ENCODE measurements around the gene FAM32A. TPM values are rescaled to one million over a fixed set of nuclear protein-coding genes. Genes with fewer than 3 reads are reported as not detected.

FAM32A gene
- total and polyA plus RNA-seq, 12 donors = 68.1 to 159 (median 89.8) TPM

DNA sequence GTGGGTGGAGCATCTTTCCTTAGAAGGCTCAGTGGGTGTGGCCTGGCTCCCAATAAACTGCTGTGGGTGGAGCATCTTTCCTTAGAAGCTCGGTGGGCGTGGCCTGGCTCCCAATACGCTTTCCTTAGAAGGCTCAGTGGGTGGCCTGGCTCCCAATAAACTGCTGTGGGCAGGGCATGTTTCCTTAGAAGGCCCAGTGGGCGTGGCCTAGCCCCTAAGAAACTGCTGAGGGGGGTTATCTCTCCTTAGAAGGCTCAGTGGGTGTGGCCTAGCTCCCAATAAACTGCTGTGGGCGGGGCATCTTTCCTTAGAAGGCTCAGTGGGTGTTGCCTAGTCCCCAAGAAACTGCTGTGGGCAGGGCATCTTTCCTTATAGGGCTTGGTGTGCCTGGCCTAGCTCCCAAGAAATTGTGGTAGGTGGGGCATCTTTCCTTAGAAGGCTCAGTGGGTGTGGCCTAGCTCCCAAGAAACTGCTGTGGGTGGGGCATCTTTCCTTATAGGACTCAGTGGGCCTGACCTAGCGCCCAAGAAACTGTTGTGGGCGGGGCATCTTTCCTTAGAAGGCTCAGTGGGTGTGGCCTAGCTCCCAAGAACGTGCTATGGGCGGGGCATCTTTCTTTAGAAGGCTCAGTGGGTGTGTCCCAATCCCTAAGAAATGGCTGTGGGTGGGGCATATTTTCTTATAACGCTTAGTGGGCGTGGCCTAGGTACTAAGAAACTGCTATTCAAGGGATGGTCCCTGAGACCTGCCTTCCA lies 31.5 kb upstream of the FAM32A start:
- H3K9me3 ChIP-seq (replicated peaks in 1 of 3) = no peaks in the 10 kb centered on the region
- DNase-seq = no peak

GRCh38 chr19:16154557-16154956 lies 30.7 kb upstream of the FAM32A start:
- intact Hi-C loops (cut with DNase I) = no loop called here
- Histone ChIP-seq H3K9me3 (replicated peaks in 1 of 3) (no peaks in the 10 kb centered on the region), H3K4me3 (no peak overlapping the region), H3K27me3 (no peaks in the 10 kb centered on the region), H3K36me3 (replicated peaks in 1 of 2) (no peaks in the 10 kb centered on the region), H3K4me1 (replicated peaks in 1 of 2) (no peaks in the 10 kb centered on the region), H3K27ac (no peak overlapping the region)
- TF ChIP-seq, protein P1, sequence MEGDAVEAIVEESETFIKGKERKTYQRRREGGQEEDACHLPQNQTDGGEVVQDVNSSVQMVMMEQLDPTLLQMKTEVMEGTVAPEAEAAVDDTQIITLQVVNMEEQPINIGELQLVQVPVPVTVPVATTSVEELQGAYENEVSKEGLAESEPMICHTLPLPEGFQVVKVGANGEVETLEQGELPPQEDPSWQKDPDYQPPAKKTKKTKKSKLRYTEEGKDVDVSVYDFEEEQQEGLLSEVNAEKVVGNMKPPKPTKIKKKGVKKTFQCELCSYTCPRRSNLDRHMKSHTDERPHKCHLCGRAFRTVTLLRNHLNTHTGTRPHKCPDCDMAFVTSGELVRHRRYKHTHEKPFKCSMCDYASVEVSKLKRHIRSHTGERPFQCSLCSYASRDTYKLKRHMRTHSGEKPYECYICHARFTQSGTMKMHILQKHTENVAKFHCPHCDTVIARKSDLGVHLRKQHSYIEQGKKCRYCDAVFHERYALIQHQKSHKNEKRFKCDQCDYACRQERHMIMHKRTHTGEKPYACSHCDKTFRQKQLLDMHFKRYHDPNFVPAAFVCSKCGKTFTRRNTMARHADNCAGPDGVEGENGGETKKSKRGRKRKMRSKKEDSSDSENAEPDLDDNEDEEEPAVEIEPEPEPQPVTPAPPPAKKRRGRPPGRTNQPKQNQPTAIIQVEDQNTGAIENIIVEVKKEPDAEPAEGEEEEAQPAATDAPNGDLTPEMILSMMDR (IDR thresholded peaks at IDR 0.05) = no peak
- TF ChIP-seq POLR2A (IDR thresholded peaks at IDR 0.05) = no peak
- WGBS, 4 donors = 93 to 95% (median 94%) methylated on average over 8 of the region's 8 CpGs
- no peak for DNase-seq

More for the DNA sequence above, 31.5 kb upstream of the FAM32A start:
- Histone ChIP-seq H3K36me3 (replicated peaks in 1 of 2) (no peaks in the 10 kb centered on the region), H3K27me3 (no peaks in the 10 kb centered on the region), H3K4me1 (replicated peaks in 1 of 2) (no peaks in the 10 kb centered on the region), H3K27ac (no peak overlapping the region), H3K4me3 (no peak overlapping the region)
- TF ChIP-seq POLR2A (IDR thresholded peaks at IDR 0.05) = no peak
- TF ChIP-seq, protein P1 (IDR thresholded peaks at IDR 0.05) = no peak
- intact Hi-C loops (cut with DNase I) = no loop called here
- WGBS, 4 donors = 82 to 87% (median 84%) methylated on average over 5 to 11 of the region's 11 CpGs

- no peak for DNase-seq
- WGBS, 4 donors = 88 to 100% (median 96%) methylated on average over 1 of the region's 1 CpG
- H3K27ac ChIP-seq = no peak overlapping the region
- intact Hi-C loops (cut with DNase I) = no loop called here
- no peaks in the 10 kb centered on the region for H3K4me1 ChIP-seq (replicated peaks in 1 of 2)
- H3K4me3 ChIP-seq = no peak overlapping the region
- no peaks in the 10 kb centered on the region for H3K36me3 ChIP-seq (replicated peaks in 1 of 2)
- no peaks in the 10 kb centered on the region for H3K9me3 ChIP-seq (replicated peaks in 1 of 3)
- no peaks in the 10 kb centered on the region for H3K27me3 ChIP-seq
- TF ChIP-seq, protein P1 (IDR thresholded peaks at IDR 0.05) = no peak
- TF ChIP-seq POLR2A (IDR thresholded peaks at IDR 0.05) = no peak
These were observed 30.1 kb upstream of the FAM32A start for GRCh38 chr19:16155128-16155527.

DNA sequence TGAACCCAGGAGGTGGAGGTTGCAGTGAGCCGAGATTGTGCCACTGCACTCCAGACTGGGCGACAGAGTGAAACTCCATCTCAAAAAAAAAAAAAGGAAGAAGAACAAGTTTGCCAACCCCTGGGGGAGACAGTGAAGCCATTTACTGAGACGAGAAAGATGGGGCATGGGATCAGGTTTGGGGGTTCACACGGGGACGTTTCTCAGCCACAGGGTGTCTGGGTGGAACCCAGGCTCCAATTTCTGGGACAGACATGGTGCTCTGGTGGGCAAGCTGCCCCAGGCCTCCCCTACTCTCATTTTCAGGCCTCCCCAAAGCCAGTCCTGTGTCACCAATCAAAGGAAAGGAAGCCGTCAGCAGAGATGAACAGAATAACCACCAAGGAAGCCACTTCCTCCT lies 28.3 kb upstream of the FAM32A start:
- TF ChIP-seq POLR2A (IDR thresholded peaks at IDR 0.05) = no peak
- no peaks in the 10 kb centered on the region for H3K36me3 ChIP-seq (replicated peaks in 1 of 2)
- peaks cover 0 to 4% of the 10 kb centered on the region in 2 donors for H3K4me1 ChIP-seq (replicated peaks in 1 of 2)
- no peak overlapping the region for H3K4me3 ChIP-seq
- no peak overlapping the region for H3K27ac ChIP-seq
- intact Hi-C loops (cut with DNase I) = no loop called here
- WGBS, 4 donors = 79 to 91% (median 83%) methylated on average over 6 of the region's 6 CpGs
- no peaks in the 10 kb centered on the region for H3K9me3 ChIP-seq (replicated peaks in 1 of 3)
- H3K27me3 ChIP-seq = no peaks in the 10 kb centered on the region
- no peak for DNase-seq

GRCh38 chr19:16157601-16158000 lies 27.6 kb upstream of the FAM32A start:
- H3K27me3 ChIP-seq = no peaks in the 10 kb centered on the region
- intact Hi-C loops (cut with DNase I) = no loop called here
- H3K4me1 ChIP-seq (replicated peaks in 1 of 2) = peaks cover 0 to 4% of the 10 kb centered on the region in 2 donors
- no peak overlapping the region for H3K4me3 ChIP-seq
- no peak for TF ChIP-seq POLR2A (IDR thresholded peaks at IDR 0.05)
- TF ChIP-seq, protein P1 (IDR thresholded peaks at IDR 0.05) = no peak
- 84 to 92% (median 90%) methylated on average over 1 to 10 of the region's 10 CpGs for WGBS, 4 donors
- H3K27ac ChIP-seq = no peak overlapping the region
- no peaks in the 10 kb centered on the region for H3K36me3 ChIP-seq (replicated peaks in 1 of 2)
- DNase-seq = no peak
- H3K9me3 ChIP-seq (replicated peaks in 1 of 3) = no peaks in the 10 kb centered on the region

All from adrenal gland (tissue), 12 donors.